Colon (tissue), 2 donors: ENCODE measurements around the gene POLE.

Source experiments
- FAIRE-seq: peaks from 2 replicates; lab custom pipeline; 2012; peaks lifted over from hg19 to GRCh38; lab: Jason Lieb, UNC
- donor health status: control.
- donor health status: control.

Gene POLE

GRCh38 chr12:132675757-132676432, 11.2 kb downstream of the POLE start:
- no peak for FAIRE-seq

GRCh38 chr12:132674561-132674960, 12.6 kb downstream of the POLE start:
- no peak for FAIRE-seq

- FAIRE-seq, result no peak
These were observed 13.6 kb downstream of the POLE start for GRCh38 chr12:132673288-132674179.

GRCh38 chr12:132672678-132673077, 14.5 kb downstream of the POLE start:
- no peak for FAIRE-seq

DNA sequence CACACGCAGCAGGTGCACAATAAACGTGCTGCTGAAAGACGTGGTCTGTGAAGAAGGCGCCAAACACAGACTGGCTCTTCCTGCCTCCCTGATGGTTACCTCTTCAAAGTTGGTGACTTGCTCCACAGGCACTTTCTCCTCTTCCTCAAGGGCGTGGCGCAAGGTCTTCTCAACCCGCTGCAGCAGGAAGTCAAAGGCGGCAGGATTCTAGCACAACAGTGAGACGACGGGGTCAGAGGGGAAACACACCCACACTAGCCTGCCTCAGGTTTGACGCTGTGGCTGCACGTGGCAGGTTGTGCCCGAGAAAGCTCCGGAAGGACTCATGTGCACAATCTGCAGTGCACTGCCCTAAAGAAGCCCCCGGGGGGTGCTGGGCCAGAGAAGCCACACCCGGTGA, 15.0 kb downstream of the POLE start:
- no peak for FAIRE-seq

DNA sequence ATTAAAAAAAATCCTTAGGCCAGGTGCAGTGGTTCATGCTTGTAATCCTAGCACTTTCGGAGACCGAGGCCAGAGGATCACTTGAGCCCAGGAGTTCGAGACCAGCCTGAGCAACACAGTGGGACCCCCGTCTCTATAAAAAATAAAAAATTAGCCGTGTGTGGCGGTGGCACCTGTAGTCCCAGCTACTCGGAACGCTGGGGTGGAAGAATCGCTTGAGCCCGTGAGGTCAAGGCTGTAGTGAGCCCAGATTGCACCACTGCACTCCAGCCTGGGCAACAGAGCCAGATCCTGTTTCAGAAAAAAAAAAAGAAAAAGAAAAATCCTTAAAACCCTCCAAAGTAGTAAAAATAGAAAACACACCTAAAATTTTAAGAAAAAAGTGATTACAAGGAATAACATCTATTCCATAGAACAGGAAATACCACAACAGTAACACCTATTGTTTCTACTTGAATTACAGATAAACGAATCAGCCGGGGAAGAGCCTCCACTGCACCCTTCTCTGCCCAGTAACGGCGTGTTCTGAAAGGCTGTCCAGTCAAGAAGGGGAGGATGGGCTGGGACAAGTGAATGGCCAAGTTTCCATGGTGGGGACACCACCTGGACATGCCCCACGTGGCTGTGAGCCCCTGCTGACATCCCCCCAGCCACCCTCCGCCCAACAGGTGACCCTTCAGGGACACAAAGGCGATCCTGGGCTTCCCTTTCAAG, 17.8 kb downstream of the POLE start:
- no peak for FAIRE-seq

- no peak for FAIRE-seq
These were observed 18.7 kb downstream of the POLE start for GRCh38 chr12:132668191-132669088.

GRCh38 chr12:132665794-132666193, 21.3 kb downstream of the POLE start:
- FAIRE-seq, result no peak

- no peak for FAIRE-seq
These were observed 22.0 kb downstream of the POLE start for GRCh38 chr12:132665149-132665491.

- no peak for FAIRE-seq
These were observed 22.7 kb downstream of the POLE start for GRCh38 chr12:132664206-132665148.

GRCh38 chr12:132662901-132663755, 24.0 kb downstream of the POLE start:
- no peak for FAIRE-seq

DNA sequence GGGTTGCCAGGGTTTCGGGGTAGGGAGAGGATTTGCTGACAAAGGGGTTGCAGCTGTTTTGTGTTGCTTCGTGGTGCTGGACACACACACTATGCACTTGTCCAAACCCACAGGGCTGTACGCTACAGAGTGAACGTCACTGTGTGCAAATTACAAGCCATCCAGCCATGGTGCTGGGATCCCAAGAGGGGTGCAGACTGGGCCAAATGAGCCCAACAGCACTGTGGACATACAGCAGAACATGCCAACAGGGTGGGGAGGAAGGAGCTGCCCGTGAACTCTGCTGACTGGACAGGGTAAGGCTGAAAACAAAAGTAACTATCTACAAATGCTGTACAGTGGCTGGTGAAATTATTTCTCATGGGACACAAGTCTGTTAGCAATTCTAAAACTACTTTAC, 25.2 kb downstream of the POLE start:
- no peak for FAIRE-seq

GRCh38 chr12:132660996-132661395, 26.1 kb downstream of the POLE start:
- FAIRE-seq, result no peak

- no peak for FAIRE-seq
These were observed 27.1 kb downstream of the POLE start for GRCh38 chr12:132660052-132660451.

GRCh38 chr12:132659146-132659545, 28.0 kb downstream of the POLE start:
- FAIRE-seq, result no peak

- no peak for FAIRE-seq
These were observed 28.8 kb downstream of the POLE start for GRCh38 chr12:132658149-132658894.

GRCh38 chr12:132657004-132657727, 30.0 kb downstream of the POLE start:
- FAIRE-seq, result no peak

- no peak for FAIRE-seq
These were observed 33.4 kb downstream of the POLE start for GRCh38 chr12:132653567-132654290.
